ENCODE data around the gene RIMS3.

RIMS3 gene

GRCh38 chr1:40652979-40653378, 12.5 kb downstream of the RIMS3 start:
- DNase-seq: no peak

- DNase-seq: no peak
Observed at GRCh38 chr1:40652468-40652867, 13.0 kb downstream of the RIMS3 start.

GRCh38 chr1:40651138-40651857, 14.2 kb downstream of the RIMS3 start:
- no peak for DNase-seq

- DNase-seq: no peak
Observed at GRCh38 chr1:40650075-40650474, 15.4 kb downstream of the RIMS3 start.

- DNase-seq: no peak
Observed at GRCh38 chr1:40649592-40649930, 15.9 kb downstream of the RIMS3 start.

GRCh38 chr1:40648928-40649591, 16.4 kb downstream of the RIMS3 start:
- DNase-seq: no peak

GRCh38 chr1:40648200-40648599, 17.3 kb downstream of the RIMS3 start:
- no peak for DNase-seq

- DNase-seq: no peak
Observed at GRCh38 chr1:40646315-40646714, 19.2 kb downstream of the RIMS3 start.

- DNase-seq: no peak
Observed at GRCh38 chr1:40645118-40645680, 20.3 kb downstream of the RIMS3 start.

GRCh38 chr1:40641601-40642242, 23.8 kb downstream of the RIMS3 start:
- no peak for DNase-seq

GRCh38 chr1:40640314-40641076, 25.0 kb downstream of the RIMS3 start:
- no peak for DNase-seq

GRCh38 chr1:40638097-40639036, 27.1 kb downstream of the RIMS3 start:
- DNase-seq: no peak

GRCh38 chr1:40637470-40638007, 27.9 kb downstream of the RIMS3 start:
- DNase-seq: no peak

- no peak for DNase-seq
Observed at GRCh38 chr1:40636777-40637176, 28.7 kb downstream of the RIMS3 start.

- DNase-seq: no peak
Observed at GRCh38 chr1:40635763-40636500, 29.6 kb downstream of the RIMS3 start.

- no peak for DNase-seq
Observed at GRCh38 chr1:40634901-40635655, 30.4 kb downstream of the RIMS3 start.

GRCh38 chr1:40633931-40634376, 31.5 kb downstream of the RIMS3 start:
- no peak for DNase-seq

- DNase-seq: no peak
Observed at GRCh38 chr1:40633523-40633922, 32.0 kb downstream of the RIMS3 start.

- no peak for DNase-seq
Observed at GRCh38 chr1:40630488-40631223, 34.8 kb downstream of the RIMS3 start.

All from activated CD4-positive, CD25-positive, alpha-beta regulatory T cell (primary cell).